GM12878 (cell line): Measurements from ENCODE around the gene TOP3A. TPM values are rescaled to one million over a fixed set of nuclear protein-coding genes. Genes with fewer than 3 reads are reported as not detected.
A peak's percentile ranks its signal among the peaks of the same experiment; 100 is the strongest.

ENCODE experiments used
- ATAC-seq: fragments of 200-7000 bp; cut with Tn5 transposase; 3 replicates; pipeline ENCODE4 v1.9.1; 2020; ENCODE audit warnings: mild to moderate bottlenecking, moderate library complexity
- BruUV-seq: library from RNA; stranded (reverse); fragments of 400-500 nt; replicated peaks from 2 replicates; lab custom pipeline; 2021; lab: Mats Ljungman, UMichigan
- CTCF ChIA-PET: fragments of 300-600 bp; sonication (Branson Sonifier 250); formaldehyde crosslinking; extraction: SDS; loops from one replicate; lab custom pipeline; 2021; ENCODE audit warnings: inconsistent platforms; lab: Yijun Ruan, JAX
- POLR2A ChIA-PET: fragments of 350-600 bp; formaldehyde crosslinking; extraction: SDS; loops from one replicate; lab custom pipeline; 2021; ENCODE audit warnings: inconsistent platforms; lab: Charles Lee
- RAD21 ChIA-PET: fragments of 300-600 bp; sonication (Branson Sonifier 250); formaldehyde crosslinking; loops from one replicate; lab custom pipeline; 2023; ENCODE audit warnings: antibody characterized with exemption; ENCODE audit not compliant: unreplicated experiment; lab: Charles Lee
- SMC1A ChIA-PET: fragments of 300-600 bp; sonication (Branson Sonifier 250); formaldehyde crosslinking; loops from one replicate; lab custom pipeline; 2023; ENCODE audit not compliant: unreplicated experiment, uncharacterized antibody; lab: Charles Lee
- DNase-seq: peaks from one replicate; pipeline ENCODE4 v3.0.0-alpha.2; 2011; ENCODE audit warnings: low read depth, low spot score
- FAIRE-seq: peaks from 3 replicates; lab custom pipeline; 2011; peaks lifted over from hg19 to GRCh38; lab: Jason Lieb, UNC
- H2AFZ ChIP-seq: 2 replicates; pipeline ENCODE4 v1.6.0; 2011; ENCODE audit warnings: low read depth, low read length, control low read depth; ENCODE audit not compliant: control insufficient read depth
- H3K27ac ChIP-seq: 2 replicates; pipeline ENCODE4 v1.5.1; 2011; ENCODE audit warnings: control low read depth; ENCODE audit not compliant: control insufficient read depth, insufficient read depth
- H3K27me3 ChIP-seq, 2 experiments: replicated peaks in 1 of 2; 2 replicates each; pipeline versions ENCODE4 v1.6.0 to v1.6.1; 2011; ENCODE audit warnings: low read length in 1 of 2; ENCODE audit not compliant: control insufficient read depth in 2 of 2, insufficient read depth in 2 of 2
- H3K36me3 ChIP-seq, 2 experiments: 2 replicates each; pipeline ENCODE4 v1.5.1; 2011; ENCODE audit warnings: low read length in 1 of 2; ENCODE audit not compliant: control insufficient read depth in 2 of 2, insufficient read depth in 2 of 2
- H3K4me1 ChIP-seq: 2 replicates; pipeline ENCODE4 v1.6.1; 2011; ENCODE audit warnings: mild to moderate bottlenecking, low read length, moderate library complexity, mixed read lengths; ENCODE audit not compliant: control insufficient read depth, insufficient read depth
- H3K4me2 ChIP-seq: 2 replicates; pipeline ENCODE4 v1.6.0; 2011; ENCODE audit warnings: control low read depth; ENCODE audit not compliant: control insufficient read depth, insufficient read depth
- H3K4me3 ChIP-seq: fragments of 200-600 bp; sonication (generic); 2 replicates; pipeline ENCODE4 v1.5.1; 2016
- H3K79me2 ChIP-seq: 2 replicates; pipeline ENCODE4 v1.6.0; 2011; ENCODE audit warnings: low read length; ENCODE audit not compliant: control insufficient read depth, insufficient read depth
- H3K9ac ChIP-seq: 2 replicates; pipeline ENCODE4 v1.8.0; 2011; ENCODE audit warnings: low read length, control low read depth, mixed read lengths; ENCODE audit not compliant: control insufficient read depth, insufficient read depth
- H3K9me3 ChIP-seq: replicated peaks from 3 replicates; pipeline ENCODE4 v1.5.1; 2011; ENCODE audit warnings: mild to moderate bottlenecking, low read length; ENCODE audit not compliant: control insufficient read depth, insufficient read depth
- H4K20me1 ChIP-seq: 2 replicates; pipeline ENCODE4 v1.6.0; 2011; ENCODE audit not compliant: control insufficient read depth, insufficient read depth
- ATF7 ChIP-seq: fragments of 450-650 bp; IDR thresholded peaks from 2 replicates; pipeline ENCODE4 v1.6.1; 2016; ENCODE audit warnings: low read depth, mild to moderate bottlenecking
- BHLHE40 ChIP-seq, 2 experiments: fragments of 450-650 bp in 1 of 2; IDR thresholded peaks; 2 replicates each; pipeline ENCODE4 v1.6.1; 2011 to 2017; ENCODE audit warnings: low read depth in 2 of 2, borderline replicate concordance in 1 of 2, improper control_type of control experiment in 1 of 2, low read length in 1 of 2, mild to moderate bottlenecking in 1 of 2
- CBX3 ChIP-seq: fragments of 200-600 bp; sonication (generic); IDR thresholded peaks from 2 replicates; pipeline ENCODE4 v1.6.1; 2016; ENCODE audit warnings: low read depth, borderline replicate concordance
- CHD2 ChIP-seq: IDR thresholded peaks from 2 replicates; pipeline ENCODE4 v1.6.1; 2011; ENCODE audit warnings: low read depth, low read length, improper control_type of control experiment, borderline replicate concordance
- CREM ChIP-seq: IDR thresholded peaks from 2 replicates; pipeline ENCODE4 v1.6.1; 2014; ENCODE audit warnings: antibody characterized with exemption, low read depth
- FOS ChIP-seq: IDR thresholded peaks from 3 replicates; pipeline ENCODE4 v1.6.1; 2011; ENCODE audit warnings: borderline replicate concordance; ENCODE audit not compliant: insufficient read length; ENCODE audit errors: extremely low read depth
- FOXM1 ChIP-seq: IDR thresholded peaks from 2 replicates; pipeline ENCODE4 v1.6.1; 2012; ENCODE audit warnings: low read depth, mild to moderate bottlenecking, inconsistent platforms, low read length, moderate library complexity
- HCFC1 ChIP-seq: fragments of 150-350 bp; IDR thresholded peaks from 2 replicates; pipeline ENCODE4 v1.6.1; 2014; ENCODE audit warnings: low read length
- IKZF1 ChIP-seq: fragments of 450-650 bp; conservative IDR thresholded peaks from 2 replicates; pipeline ENCODE4 v1.6.1; 2017; ENCODE audit warnings: antibody characterized with exemption, mild to moderate bottlenecking
- MXI1 ChIP-seq: fragments of 150-350 bp; IDR thresholded peaks from 2 replicates; pipeline ENCODE4 v1.6.1; 2011; ENCODE audit warnings: low read depth, mild to moderate bottlenecking, inconsistent platforms, low read length, improper control_type of control experiment
- NFIC ChIP-seq: IDR thresholded peaks from 2 replicates; pipeline ENCODE4 v1.6.1; 2012; ENCODE audit warnings: low read depth, mild to moderate bottlenecking, inconsistent platforms, low read length, moderate library complexity
- NRF1 ChIP-seq: conservative IDR thresholded peaks from 2 replicates; pipeline ENCODE4 v1.6.1; 2011; ENCODE audit warnings: mild to moderate bottlenecking, low read depth, low read length, improper control_type of control experiment
- PAX8 ChIP-seq: fragments of 450-650 bp; IDR thresholded peaks from 2 replicates; pipeline ENCODE4 v1.6.1; 2017; ENCODE audit warnings: mild to moderate bottlenecking, moderate library complexity
- PML ChIP-seq: IDR thresholded peaks from 2 replicates; pipeline ENCODE4 v1.6.1; 2012; ENCODE audit warnings: low read length, inconsistent platforms
- SIX5 ChIP-seq: IDR thresholded peaks from 2 replicates; pipeline ENCODE4 v1.6.1; 2011; ENCODE audit warnings: mild to moderate bottlenecking, low read depth, low read length, moderate library complexity; ENCODE audit not compliant: severe bottlenecking
- SP1 ChIP-seq: IDR thresholded peaks from one replicate; pipeline ENCODE4 v1.6.1; 2011; ENCODE audit warnings: low read depth, low read length
- STAT3 ChIP-seq: IDR thresholded peaks from 2 replicates; pipeline ENCODE4 v1.6.1; 2011; ENCODE audit warnings: low read depth, low read length, improper control_type of control experiment
- TARDBP ChIP-seq: IDR thresholded peaks from 2 replicates; pipeline ENCODE4 v1.6.1; 2016; ENCODE audit warnings: borderline replicate concordance
- YY1 ChIP-seq: IDR thresholded peaks from 2 replicates; pipeline ENCODE4 v1.6.1; 2011; ENCODE audit warnings: low read depth, mild to moderate bottlenecking, low read length
- WGBS: methylation state at CpG from one replicate; pipeline ENCODE4 v1.1.6; 2016; ENCODE audit warnings: low lambda C conversion rate; ENCODE audit not compliant: insufficient replicate concordance, insufficient coverage; ENCODE audit errors: missing lambda C conversion rate; 5-methylcytosine and 5-hydroxymethylcytosine counted together
- in situ Hi-C: fragments of 300-500 bp; cut with MboI; formaldehyde crosslinking; loops from 9 replicates; pipeline ENCODE4 v1.14.3; 2018; ENCODE audit warnings: mixed read lengths
- intact Hi-C: fragments of 100-400 bp; cut with micrococcal nuclease; formaldehyde crosslinking; loops from one replicate; pipeline ENCODE4 v1.14.2; 2022; ENCODE audit not compliant: unreplicated experiment
- polyA plus RNA-seq, 11 experiments: library from polyadenylated mRNA; depleted of rRNA in 4 of 11; unstranded in 6 of 11; stranded (reverse) in 5 of 11; fragments of >200 nt; fragmentation: Nextera tagmentation in 4 of 11; fragmentation: Illumina TruSeq in 1 of 11; extraction: Ambion mirVana in 4 of 11; extraction: Trizol in 1 of 11; gene quantifications; 1 replicate in 1 of 11; 2 replicates in 10 of 11; pipeline versions ENCODE4 v1.2.1 to v1.2.3, GENCODE V29; 2011 to 2016; ENCODE audit warnings: inconsistent platforms in 2 of 11, missing spikeins in 2 of 11, low read depth in 1 of 11
- total RNA-seq, 4 experiments: library from RNA; depleted of rRNA in 3 of 4; stranded (reverse); fragments of >200 nt in 3 of 4; fragmentation: Illumina TruSeq in 1 of 4; extraction: Trizol in 1 of 4; gene quantifications; 2 replicates each; pipeline versions ENCODE4 v1.2.1 to v1.2.3, GENCODE V29; 2013 to 2021
- TF ChIP-seq, protein P1 (sequence below): IDR thresholded peaks from 2 replicates; pipeline ENCODE4 v1.6.1; 2012; ENCODE audit warnings: low read depth, low read length, improper control_type of control experiment
- TF ChIP-seq, protein P2 (sequence below): fragments of 450-650 bp; IDR thresholded peaks from 2 replicates; pipeline ENCODE4 v1.6.1; 2014; ENCODE audit warnings: mild to moderate bottlenecking
- TF ChIP-seq, protein P3 (sequence below): IDR thresholded peaks from 2 replicates; pipeline ENCODE4 v1.6.1; 2012; ENCODE audit warnings: low read depth, low read length, improper control_type of control experiment
- TF ChIP-seq, protein P4 (sequence below): IDR thresholded peaks from 2 replicates; pipeline ENCODE4 v1.6.1; 2011; ENCODE audit warnings: mild to moderate bottlenecking, low read depth, low read length, moderate library complexity; ENCODE audit not compliant: insufficient replicate concordance

The TOP3A gene
- total and polyA plus RNA-seq, 10 of the 15 experiments (the other 5 are each of a cell fraction or from before 2014, with no cell fraction given) = 4.2 to 51.9 (median 31.8) TPM

DNA sequence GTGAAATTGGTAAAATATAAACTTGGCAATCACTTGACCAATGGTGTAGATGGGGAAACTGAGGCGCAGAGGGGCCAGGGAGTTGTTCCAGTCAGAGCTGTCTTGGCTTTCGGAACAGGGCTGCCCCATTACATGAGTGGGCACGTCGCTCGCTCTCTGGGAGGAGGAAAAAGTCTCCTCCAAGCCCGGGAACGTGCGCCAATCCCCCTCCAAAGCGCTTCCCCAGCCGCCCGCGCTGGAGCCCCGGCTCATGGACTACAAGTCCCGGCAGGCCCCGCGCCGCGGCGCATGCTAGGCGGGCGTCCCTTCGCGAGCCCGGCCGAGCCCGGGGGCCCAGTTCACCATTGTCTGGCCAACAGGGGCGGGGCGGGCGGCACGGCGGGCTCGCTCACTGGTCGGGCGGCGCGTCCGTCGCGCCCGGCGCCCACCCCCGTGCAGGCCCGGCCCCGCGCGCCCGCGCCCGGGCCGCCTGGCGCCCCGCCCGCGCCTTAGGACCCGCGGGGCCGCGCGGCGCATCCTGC is 89.6 kb downstream of the TOP3A start, which contains the start of gene LLGL1:
Gene LLGL1, plus strand, starts transcription at position 515 of the 521 bp plus-strand sequence. CDS start 48 bp downstream, outside the sequence.
- in situ Hi-C loops = no loop called here
- H3K4me1 ChIP-seq = peaks cover 10% of the 10 kb centered on the region
- ChIA-PET POLR2A (interaction anchor here (0.9 kb wide), 1 partner anchor 34 kb away, joined by 4 read pairs; no protein-coding TSS in a partner anchor), SMC1A (no interaction called here), CTCF (no interaction called here), RAD21 (interaction anchor here (0.6 kb wide), 1 partner anchor 192 kb away, joined by 5 read pairs; no protein-coding TSS in a partner anchor)
- no peak within 1 kb of the TSS for H3K27ac ChIP-seq
- H3K9ac ChIP-seq = peak within 1 kb of the TSS; percentile 67
- H3K4me2 ChIP-seq = peak within 1 kb of the TSS; percentile 67
- peak; percentile 97 for ATAC-seq
- H4K20me1 ChIP-seq = no peaks in the 10 kb centered on the region
- H3K27me3 ChIP-seq = no peaks in the 10 kb centered on the region
- DNase-seq = peak; percentile 34
- peak within 1 kb of the TSS; percentile 91 for H2AFZ ChIP-seq
- intact Hi-C loops = loop anchor here (5.0 kb wide), 1 partner anchor 43 kb away; the partner anchor contains the start of gene ALKBH5
- no peaks in the 10 kb centered on the region for H3K9me3 ChIP-seq
- H3K4me3 ChIP-seq = peak within 1 kb of the TSS; percentile 67
- 2% methylated on average over 60 of the region's 60 CpGs for WGBS
- no peaks in the 10 kb centered on the region for H3K79me2 ChIP-seq
- H3K36me3 ChIP-seq = no peaks in the 10 kb centered on the region
- no TSS peak for BruUV-seq
- no peak for FAIRE-seq
- TF ChIP-seq CHD2 (peak; percentile 39; the same call in 1 of the 2 replicates), CREM (peak; percentile 57; the same call in 1 of the 2 replicates), NRF1 (peak; percentile 49), ATF7 (no peak), FOXM1 (no peak), SP1 (peak; percentile 53), PAX8 (no peak), TARDBP (0 out of 2 replicates have a peak, but pooled peaks have one; percentile 65), STAT3 (no peak), MXI1 (0 out of 2 replicates have a peak, but pooled peaks have one; percentile 50), FOS (peak; percentile 8), YY1 (peak; percentile 79), HCFC1 (peak; percentile 91), NFIC (no peak), SIX5 (peak; percentile 85), BHLHE40 (IDR thresholded peaks at IDR 0.05; ENCODE audit: borderline replicate concordance in 1 of 2, low read depth in 2 of 2, low read length in 1 of 2) (peak in 1 of 2 experiments; percentile 68; a peak in 1 of 4 replicates), PML (no peak), CBX3 (no peak), IKZF1 (peak; percentile 75)
- TF ChIP-seq, protein P1, sequence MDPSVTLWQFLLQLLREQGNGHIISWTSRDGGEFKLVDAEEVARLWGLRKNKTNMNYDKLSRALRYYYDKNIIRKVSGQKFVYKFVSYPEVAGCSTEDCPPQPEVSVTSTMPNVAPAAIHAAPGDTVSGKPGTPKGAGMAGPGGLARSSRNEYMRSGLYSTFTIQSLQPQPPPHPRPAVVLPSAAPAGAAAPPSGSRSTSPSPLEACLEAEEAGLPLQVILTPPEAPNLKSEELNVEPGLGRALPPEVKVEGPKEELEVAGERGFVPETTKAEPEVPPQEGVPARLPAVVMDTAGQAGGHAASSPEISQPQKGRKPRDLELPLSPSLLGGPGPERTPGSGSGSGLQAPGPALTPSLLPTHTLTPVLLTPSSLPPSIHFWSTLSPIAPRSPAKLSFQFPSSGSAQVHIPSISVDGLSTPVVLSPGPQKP = no peak
- TF ChIP-seq, protein P2, sequence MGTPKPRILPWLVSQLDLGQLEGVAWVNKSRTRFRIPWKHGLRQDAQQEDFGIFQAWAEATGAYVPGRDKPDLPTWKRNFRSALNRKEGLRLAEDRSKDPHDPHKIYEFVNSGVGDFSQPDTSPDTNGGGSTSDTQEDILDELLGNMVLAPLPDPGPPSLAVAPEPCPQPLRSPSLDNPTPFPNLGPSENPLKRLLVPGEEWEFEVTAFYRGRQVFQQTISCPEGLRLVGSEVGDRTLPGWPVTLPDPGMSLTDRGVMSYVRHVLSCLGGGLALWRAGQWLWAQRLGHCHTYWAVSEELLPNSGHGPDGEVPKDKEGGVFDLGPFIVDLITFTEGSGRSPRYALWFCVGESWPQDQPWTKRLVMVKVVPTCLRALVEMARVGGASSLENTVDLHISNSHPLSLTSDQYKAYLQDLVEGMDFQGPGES = 0 out of 2 replicates have a peak, but pooled peaks have one; percentile 44
- TF ChIP-seq, protein P3, sequence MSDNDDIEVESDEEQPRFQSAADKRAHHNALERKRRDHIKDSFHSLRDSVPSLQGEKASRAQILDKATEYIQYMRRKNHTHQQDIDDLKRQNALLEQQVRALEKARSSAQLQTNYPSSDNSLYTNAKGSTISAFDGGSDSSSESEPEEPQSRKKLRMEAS = no peak
- TF ChIP-seq, protein P4, sequence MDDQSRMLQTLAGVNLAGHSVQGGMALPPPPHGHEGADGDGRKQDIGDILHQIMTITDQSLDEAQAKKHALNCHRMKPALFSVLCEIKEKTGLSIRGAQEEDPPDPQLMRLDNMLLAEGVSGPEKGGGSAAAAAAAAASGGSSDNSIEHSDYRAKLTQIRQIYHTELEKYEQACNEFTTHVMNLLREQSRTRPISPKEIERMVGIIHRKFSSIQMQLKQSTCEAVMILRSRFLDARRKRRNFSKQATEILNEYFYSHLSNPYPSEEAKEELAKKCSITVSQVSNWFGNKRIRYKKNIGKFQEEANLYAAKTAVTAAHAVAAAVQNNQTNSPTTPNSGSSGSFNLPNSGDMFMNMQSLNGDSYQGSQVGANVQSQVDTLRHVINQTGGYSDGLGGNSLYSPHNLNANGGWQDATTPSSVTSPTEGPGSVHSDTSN = peak; percentile 91
